KMS-11 (cell line): ENCODE data around the gene CCT7.

Source experiments
- H2AFZ ChIP-seq: fragments of 200-600 bp; sonication (generic); 2 replicates; pipeline ENCODE4 v1.6.1; 2016; ENCODE audit warnings: antibody characterized with exemption, mixed run types, low read depth
- H3K27ac ChIP-seq: fragments of 200-600 bp; sonication (generic); 2 replicates; pipeline ENCODE4 v1.6.1; 2016; ENCODE audit warnings: mild to moderate bottlenecking, mixed run types
- H3K27me3 ChIP-seq: fragments of 200-600 bp; sonication (generic); 2 replicates; pipeline ENCODE4 v1.6.1; 2017; ENCODE audit warnings: mild to moderate bottlenecking, low read depth, mixed run types, moderate library complexity; ENCODE audit not compliant: insufficient read depth
- H3K36me3 ChIP-seq: fragments of 200-600 bp; sonication (generic); 2 replicates; pipeline ENCODE4 v1.6.1; 2017; ENCODE audit warnings: mild to moderate bottlenecking, mixed run types; ENCODE audit not compliant: insufficient read depth
- H3K4me1 ChIP-seq: fragments of 200-600 bp; sonication (generic); 2 replicates; pipeline ENCODE4 v1.6.1; 2016; ENCODE audit warnings: mild to moderate bottlenecking, low read depth, mixed run types; ENCODE audit not compliant: poor library complexity, severe bottlenecking
- H3K4me2 ChIP-seq: fragments of 200-600 bp; sonication (generic); 2 replicates; pipeline ENCODE4 v1.7.0; 2016; ENCODE audit warnings: mild to moderate bottlenecking, mixed run types
- H3K4me3 ChIP-seq: fragments of 200-600 bp; sonication (generic); IDR thresholded peaks from 2 replicates; pipeline ENCODE4 v1.6.1; 2017; ENCODE audit warnings: low read depth, low read length, mixed read lengths; ENCODE audit not compliant: insufficient read depth
- H3K79me2 ChIP-seq: fragments of 200-600 bp; sonication (generic); 2 replicates; pipeline ENCODE4 v1.6.1; 2016; ENCODE audit warnings: low read depth, mixed run types; ENCODE audit not compliant: insufficient read depth
- H3K9ac ChIP-seq: fragments of 200-600 bp; sonication (generic); 2 replicates; pipeline ENCODE4 v1.6.1; 2016; ENCODE audit warnings: mild to moderate bottlenecking, mixed run types
- H4K20me1 ChIP-seq: fragments of 200-600 bp; sonication (generic); 2 replicates; pipeline ENCODE4 v1.6.1; 2016; ENCODE audit warnings: mild to moderate bottlenecking, mixed run types; ENCODE audit not compliant: insufficient read depth
- TF ChIP-seq, protein P1 (sequence below): fragments of 200-600 bp; sonication (generic); conservative IDR thresholded peaks from 2 replicates; pipeline ENCODE4 v1.6.1; 2017; ENCODE audit warnings: low read depth, mild to moderate bottlenecking, antibody characterized with exemption, low read length, moderate library complexity, mixed read lengths

Gene CCT7

DNA sequence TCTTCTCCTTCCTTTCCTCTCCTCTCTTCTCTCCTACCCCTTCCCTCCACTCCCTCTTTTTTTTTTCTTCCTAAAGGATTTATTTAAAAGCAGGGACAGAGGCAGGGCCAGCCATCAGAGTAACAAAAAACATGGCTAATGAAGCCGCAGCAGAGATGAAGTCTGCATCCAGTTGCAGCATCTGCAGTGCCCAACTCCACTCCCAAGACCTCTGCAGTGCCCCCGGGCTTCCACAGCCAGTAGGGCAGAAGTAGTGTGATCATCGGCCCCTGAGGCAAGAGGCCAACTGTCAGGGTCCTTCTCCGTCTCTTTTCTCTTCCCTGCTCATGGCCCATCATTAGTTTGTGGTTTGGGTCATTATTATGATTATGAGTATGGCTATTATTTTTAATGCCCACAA lies 63.5 kb downstream of the CCT7 start:
- H4K20me1 ChIP-seq: no peaks in the 10 kb centered on the region

DNA sequence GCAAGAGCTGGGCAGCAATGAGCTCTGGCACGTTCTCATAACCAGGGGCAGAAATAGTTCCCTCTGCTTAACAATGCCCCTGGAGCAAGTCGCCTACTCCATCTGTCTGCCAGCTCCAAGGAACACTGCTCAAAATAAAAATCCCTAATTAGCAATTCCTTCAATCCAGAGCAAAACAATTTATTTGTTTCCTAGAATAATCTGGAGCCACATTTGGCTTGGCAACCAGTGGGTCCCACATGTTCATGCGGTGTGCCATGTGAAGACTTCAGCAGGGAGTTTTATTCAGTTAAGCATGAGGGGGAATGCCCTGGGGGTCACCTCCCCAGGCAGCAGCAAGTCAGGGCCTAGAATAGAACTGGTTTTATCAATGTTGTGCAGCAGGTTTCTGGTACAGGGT lies 66.8 kb downstream of the CCT7 start:
- Histone ChIP-seq H3K4me2 (no peak overlapping the region), H4K20me1 (no peaks in the 10 kb centered on the region), H3K36me3 (no peaks in the 10 kb centered on the region), H3K4me3 (no peak overlapping the region), H3K27me3 (peaks cover 12% of the 10 kb centered on the region; the same call in 1 of the 2 replicates), H3K79me2 (no peaks in the 10 kb centered on the region), H3K27ac (no peak overlapping the region), H2AFZ (no peak overlapping the region), H3K9ac (no peak overlapping the region), H3K4me1 (no peaks in the 10 kb centered on the region)
- TF ChIP-seq, protein P1, sequence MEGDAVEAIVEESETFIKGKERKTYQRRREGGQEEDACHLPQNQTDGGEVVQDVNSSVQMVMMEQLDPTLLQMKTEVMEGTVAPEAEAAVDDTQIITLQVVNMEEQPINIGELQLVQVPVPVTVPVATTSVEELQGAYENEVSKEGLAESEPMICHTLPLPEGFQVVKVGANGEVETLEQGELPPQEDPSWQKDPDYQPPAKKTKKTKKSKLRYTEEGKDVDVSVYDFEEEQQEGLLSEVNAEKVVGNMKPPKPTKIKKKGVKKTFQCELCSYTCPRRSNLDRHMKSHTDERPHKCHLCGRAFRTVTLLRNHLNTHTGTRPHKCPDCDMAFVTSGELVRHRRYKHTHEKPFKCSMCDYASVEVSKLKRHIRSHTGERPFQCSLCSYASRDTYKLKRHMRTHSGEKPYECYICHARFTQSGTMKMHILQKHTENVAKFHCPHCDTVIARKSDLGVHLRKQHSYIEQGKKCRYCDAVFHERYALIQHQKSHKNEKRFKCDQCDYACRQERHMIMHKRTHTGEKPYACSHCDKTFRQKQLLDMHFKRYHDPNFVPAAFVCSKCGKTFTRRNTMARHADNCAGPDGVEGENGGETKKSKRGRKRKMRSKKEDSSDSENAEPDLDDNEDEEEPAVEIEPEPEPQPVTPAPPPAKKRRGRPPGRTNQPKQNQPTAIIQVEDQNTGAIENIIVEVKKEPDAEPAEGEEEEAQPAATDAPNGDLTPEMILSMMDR: no peak

More for the DNA sequence above, 63.5 kb downstream of the CCT7 start:
- TF ChIP-seq, protein P1: no peak
- H2AFZ ChIP-seq: no peak overlapping the region
- no peaks in the 10 kb centered on the region for H3K4me1 ChIP-seq
- no peak overlapping the region for H3K9ac ChIP-seq
- no peaks in the 10 kb centered on the region for H3K36me3 ChIP-seq
- no peaks in the 10 kb centered on the region for H3K79me2 ChIP-seq
- no peak overlapping the region for H3K4me2 ChIP-seq
- H3K4me3 ChIP-seq: no peak overlapping the region
- peaks cover 29% of the 10 kb centered on the region; the same call in 1 of the 2 replicates for H3K27me3 ChIP-seq
- H3K27ac ChIP-seq: no peak overlapping the region

DNA sequence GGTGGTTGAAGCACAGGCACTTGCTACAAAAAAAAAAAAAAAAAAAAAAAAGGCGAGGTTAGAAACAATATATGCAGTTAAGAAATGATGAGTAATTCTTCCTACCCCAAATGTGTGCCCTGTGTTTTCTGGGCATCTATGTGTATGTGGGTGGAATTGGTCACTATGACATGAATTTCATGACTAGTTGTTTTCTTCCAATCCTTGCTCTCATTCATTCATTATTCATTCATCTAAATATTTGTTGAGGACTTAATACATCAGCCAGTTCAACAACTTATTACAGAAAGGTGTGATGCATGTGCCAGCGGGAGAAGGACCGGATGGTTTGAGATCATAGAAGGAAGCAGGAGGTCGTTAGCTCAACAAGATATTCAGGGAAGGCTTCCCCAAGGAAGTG lies 67.5 kb downstream of the CCT7 start:
- Histone ChIP-seq H3K79me2 (no peaks in the 10 kb centered on the region), H3K4me2 (no peak overlapping the region)

More for the DNA sequence above, 67.5 kb downstream of the CCT7 start:
- Histone ChIP-seq H4K20me1 (no peaks in the 10 kb centered on the region), H2AFZ (no peak overlapping the region), H3K27me3 (peaks cover 5% of the 10 kb centered on the region; the same call in 1 of the 2 replicates), H3K9ac (no peak overlapping the region), H3K4me1 (no peaks in the 10 kb centered on the region), H3K36me3 (no peaks in the 10 kb centered on the region), H3K27ac (no peak overlapping the region), H3K4me3 (no peak overlapping the region)
- TF ChIP-seq, protein P1: no peak
